RWPE2 (cell line): ENCODE measurements around the gene HIVEP3.
A peak's percentile ranks its signal among the peaks of the same experiment; 100 is the strongest.

Source experiments
- ATAC-seq: fragments of 200-7000 bp; cut with Tn5 transposase; 3 replicates; pipeline ENCODE4 v1.9.1; 2021; ENCODE audit warnings: low read depth
- DNase-seq: peaks from one replicate; pipeline ENCODE4 v3.0.0-alpha.2; 2020; ENCODE audit warnings: low spot score
- H3K27ac ChIP-seq: fragments of 450-650 bp; 2 replicates; pipeline ENCODE4 v1.5.1; 2017; ENCODE audit warnings: mild to moderate bottlenecking; ENCODE audit not compliant: poor library complexity, severe bottlenecking
- H3K27me3 ChIP-seq: fragments of 250-450 bp; sonication (Bioruptor Pico); 2 replicates; pipeline ENCODE4 v1.5.1; 2021; ENCODE audit warnings: mild to moderate bottlenecking, moderate library complexity; ENCODE audit not compliant: insufficient read depth, poor library complexity, severe bottlenecking
- H3K36me3 ChIP-seq: fragments of 250-450 bp; sonication (Bioruptor Pico); 2 replicates; pipeline ENCODE4 v1.5.1; 2020; ENCODE audit warnings: low read depth, mild to moderate bottlenecking, moderate library complexity
- H3K4me1 ChIP-seq: fragments of 250-450 bp; sonication (Bioruptor Pico); 2 replicates; pipeline ENCODE4 v1.5.1; 2021; ENCODE audit warnings: mild to moderate bottlenecking, moderate library complexity; ENCODE audit not compliant: insufficient read depth, poor library complexity, severe bottlenecking
- H3K4me3 ChIP-seq: fragments of 250-450 bp; sonication (Bioruptor Pico); 2 replicates; pipeline ENCODE4 v1.5.1; 2021; ENCODE audit warnings: mild to moderate bottlenecking, moderate library complexity; ENCODE audit not compliant: severe bottlenecking
- H3K9me3 ChIP-seq: fragments of 250-450 bp; sonication (Bioruptor Pico); 2 replicates; pipeline ENCODE4 v1.5.1; 2021; ENCODE audit warnings: mild to moderate bottlenecking, moderate library complexity; ENCODE audit not compliant: severe bottlenecking
- TF ChIP-seq, protein P1 (sequence below): fragments of 450-650 bp; IDR thresholded peaks from one replicate; pipeline ENCODE4 v1.5.1; 2017; ENCODE audit warnings: mild to moderate bottlenecking, moderate library complexity; ENCODE audit not compliant: poor library complexity, severe bottlenecking

Gene HIVEP3

DNA sequence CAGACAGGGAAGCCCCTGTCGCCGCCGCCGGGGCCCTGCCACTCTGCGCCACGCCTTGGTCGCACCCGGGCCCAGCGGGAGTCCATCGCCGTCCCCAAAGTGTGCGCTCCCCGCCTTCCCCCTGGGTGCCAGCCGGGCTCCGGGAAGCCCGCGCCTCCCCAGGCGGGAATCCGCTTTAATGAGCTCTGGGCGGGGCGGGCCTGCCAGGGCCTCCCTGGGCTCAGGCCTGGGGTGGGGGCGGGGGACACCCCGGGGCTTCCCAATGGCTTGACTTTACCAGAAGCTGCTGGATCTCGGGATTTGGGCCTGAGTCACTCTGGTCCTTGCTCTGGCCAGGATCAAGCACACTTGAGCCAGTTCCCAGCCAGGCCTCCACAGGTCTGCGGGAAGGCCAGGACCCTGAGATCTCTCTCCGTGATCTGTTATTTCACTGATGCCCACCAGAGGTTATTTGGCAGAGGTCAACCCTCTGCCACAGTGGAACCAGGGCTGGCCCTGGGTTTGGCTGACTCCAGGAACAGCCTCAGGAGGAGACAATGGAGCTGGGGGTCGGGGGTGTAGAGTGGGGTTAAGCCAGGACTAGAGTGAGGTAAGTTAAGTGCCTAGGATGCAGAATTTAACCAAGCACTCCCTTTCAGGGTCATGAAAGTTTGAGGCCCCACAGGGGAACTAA, 255.8 kb downstream of the HIVEP3 start:
- DNase-seq (no peak), ATAC-seq (peak; percentile 11)
- H3K4me1 ChIP-seq, result peaks cover 34% of the 10 kb centered on the region
- peak overlapping the region; percentile 45 for H3K4me3 ChIP-seq
- H3K27ac ChIP-seq, result peak overlapping the region; percentile 65
- TF ChIP-seq, protein P1, sequence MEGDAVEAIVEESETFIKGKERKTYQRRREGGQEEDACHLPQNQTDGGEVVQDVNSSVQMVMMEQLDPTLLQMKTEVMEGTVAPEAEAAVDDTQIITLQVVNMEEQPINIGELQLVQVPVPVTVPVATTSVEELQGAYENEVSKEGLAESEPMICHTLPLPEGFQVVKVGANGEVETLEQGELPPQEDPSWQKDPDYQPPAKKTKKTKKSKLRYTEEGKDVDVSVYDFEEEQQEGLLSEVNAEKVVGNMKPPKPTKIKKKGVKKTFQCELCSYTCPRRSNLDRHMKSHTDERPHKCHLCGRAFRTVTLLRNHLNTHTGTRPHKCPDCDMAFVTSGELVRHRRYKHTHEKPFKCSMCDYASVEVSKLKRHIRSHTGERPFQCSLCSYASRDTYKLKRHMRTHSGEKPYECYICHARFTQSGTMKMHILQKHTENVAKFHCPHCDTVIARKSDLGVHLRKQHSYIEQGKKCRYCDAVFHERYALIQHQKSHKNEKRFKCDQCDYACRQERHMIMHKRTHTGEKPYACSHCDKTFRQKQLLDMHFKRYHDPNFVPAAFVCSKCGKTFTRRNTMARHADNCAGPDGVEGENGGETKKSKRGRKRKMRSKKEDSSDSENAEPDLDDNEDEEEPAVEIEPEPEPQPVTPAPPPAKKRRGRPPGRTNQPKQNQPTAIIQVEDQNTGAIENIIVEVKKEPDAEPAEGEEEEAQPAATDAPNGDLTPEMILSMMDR, result no peak
- H3K36me3 ChIP-seq, result no peaks in the 10 kb centered on the region
- H3K27me3 ChIP-seq, result no peaks in the 10 kb centered on the region
- H3K9me3 ChIP-seq, result no peaks in the 10 kb centered on the region

DNA sequence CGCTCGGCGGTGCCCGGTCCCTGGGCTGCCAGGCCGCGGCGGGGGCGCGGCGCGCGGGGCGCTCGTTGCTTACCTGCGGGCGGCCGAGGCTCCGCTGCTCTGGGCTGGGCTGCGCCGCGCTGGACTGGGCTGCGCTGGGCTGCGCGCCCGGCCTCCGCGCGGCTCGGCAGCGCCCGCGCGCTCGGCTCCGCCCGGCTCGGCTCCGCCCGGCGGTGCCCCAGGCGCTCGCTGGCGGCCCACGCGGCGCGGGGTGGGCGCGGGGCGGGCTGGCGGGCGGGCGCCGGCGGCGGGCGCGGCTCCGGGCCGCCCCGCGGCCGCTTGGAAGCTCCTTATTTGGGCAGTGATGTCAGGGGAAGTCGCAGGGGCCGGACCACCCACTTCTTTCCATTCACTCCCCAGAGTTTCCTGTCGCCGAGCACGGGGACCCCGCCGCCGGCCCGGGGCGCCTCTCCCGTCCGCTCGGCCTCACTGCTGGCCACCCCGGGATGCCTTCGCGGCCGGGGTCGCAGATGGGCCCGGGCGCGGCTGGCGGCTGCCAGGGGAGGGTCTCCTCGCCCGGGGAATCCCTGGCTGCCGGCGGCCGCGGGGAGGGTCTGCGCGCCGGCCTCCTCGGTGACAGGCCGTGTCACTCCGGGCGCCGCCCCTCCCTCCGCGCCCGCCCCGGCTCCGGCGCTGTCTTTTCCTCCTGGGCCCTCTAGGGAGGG, 256.5 kb downstream of the HIVEP3 start:
- Histone ChIP-seq H3K27ac (peak overlapping the region; percentile 65), H3K9me3 (no peaks in the 10 kb centered on the region), H3K36me3 (no peaks in the 10 kb centered on the region), H3K4me1 (peaks cover 28% of the 10 kb centered on the region), H3K4me3 (peak overlapping the region; percentile 45), H3K27me3 (no peaks in the 10 kb centered on the region)
- ATAC-seq (peak; percentile 47), DNase-seq (no peak)
- TF ChIP-seq, protein P1, result no peak

DNA sequence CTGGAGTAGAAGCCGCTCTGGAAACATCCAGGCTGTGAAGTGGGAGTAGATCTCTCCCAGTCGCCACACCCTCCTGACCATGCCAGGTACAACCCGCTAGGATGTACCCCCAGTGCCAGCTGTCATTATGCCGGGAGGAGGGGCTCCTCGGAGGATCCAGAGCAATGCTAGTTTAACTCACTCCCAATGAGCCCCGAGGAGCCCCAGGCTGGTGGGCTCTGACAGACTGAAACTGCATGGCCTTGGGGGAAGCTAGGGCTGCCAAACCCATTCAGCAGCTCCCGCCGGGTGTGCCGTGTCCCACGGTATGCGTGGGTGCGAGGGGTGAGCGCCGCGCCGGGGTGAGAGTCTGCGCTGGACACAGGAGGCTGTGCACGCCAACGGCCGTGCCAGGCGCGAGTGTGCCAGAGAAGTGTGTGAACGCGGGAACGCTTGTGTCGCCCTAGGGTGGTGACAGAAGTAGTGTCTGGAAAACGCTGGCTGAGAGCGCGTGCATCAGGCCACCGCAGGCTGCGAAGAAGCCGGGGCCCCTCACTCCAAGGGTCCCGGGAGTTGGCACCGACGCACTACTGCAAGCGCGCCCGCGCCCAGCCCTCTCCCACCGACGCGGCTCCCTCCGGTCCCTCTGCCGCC, 257.2 kb downstream of the HIVEP3 start:
- TF ChIP-seq, protein P1, result no peak
- ATAC-seq, result no peak; the same call in 2 of the 3 replicates
- Histone ChIP-seq H3K4me1 (peaks cover 21% of the 10 kb centered on the region), H3K4me3 (peak overlapping the region; percentile 45), H3K36me3 (no peaks in the 10 kb centered on the region), H3K27ac (no peak overlapping the region), H3K9me3 (no peaks in the 10 kb centered on the region), H3K27me3 (no peaks in the 10 kb centered on the region)
- no peak for DNase-seq

DNA sequence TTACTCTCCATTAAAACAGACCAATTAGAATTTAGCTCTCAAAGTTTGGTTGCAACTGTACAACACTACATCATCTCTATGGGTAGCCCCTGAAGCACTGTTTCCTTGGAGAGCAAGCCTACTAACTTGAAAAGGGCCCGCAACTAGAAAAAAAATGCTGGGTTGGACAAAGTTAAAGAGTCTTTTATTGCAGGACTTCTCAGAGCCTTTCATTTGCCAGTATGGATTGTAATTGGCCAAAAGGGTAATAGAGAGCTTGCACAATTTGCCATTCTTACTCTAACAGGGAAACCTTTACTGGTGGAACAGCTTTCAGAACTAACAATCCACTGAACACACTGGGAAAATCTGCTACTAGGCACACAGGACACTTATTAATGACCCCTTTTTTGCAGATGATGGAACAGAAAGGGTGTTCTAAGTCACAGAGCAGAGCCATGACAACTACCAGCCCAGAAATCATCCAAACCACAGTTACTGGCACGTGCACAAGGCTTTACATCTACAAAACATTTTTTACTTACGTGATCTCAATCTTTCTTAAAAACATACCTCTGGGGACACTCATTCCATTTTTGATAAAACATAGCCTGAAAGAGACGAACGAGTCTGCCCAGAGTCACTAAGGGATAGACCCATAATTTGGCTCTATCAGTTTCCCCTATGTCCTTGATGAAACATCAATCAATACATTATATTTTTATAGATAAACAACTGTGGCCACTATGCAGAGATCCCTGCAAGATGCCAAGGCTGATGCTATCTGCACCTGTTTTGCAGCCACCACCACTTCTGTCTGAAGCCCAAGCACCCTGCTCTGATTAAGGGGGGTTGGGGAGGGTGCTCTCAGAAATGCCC, 257.9 kb downstream of the HIVEP3 start:
- Histone ChIP-seq H3K27ac (no peak overlapping the region), H3K4me1 (peaks cover 14% of the 10 kb centered on the region), H3K27me3 (no peaks in the 10 kb centered on the region), H3K36me3 (no peaks in the 10 kb centered on the region), H3K9me3 (no peaks in the 10 kb centered on the region), H3K4me3 (peak overlapping the region; percentile 45)
- TF ChIP-seq, protein P1, result no peak
- ATAC-seq, result no peak
- no peak for DNase-seq
